HPDE6-E6E7 (cell line): ENCODE results near the gene HNRNPL.
A peak's percentile ranks its signal among the peaks of the same experiment; 100 is the strongest.
"Not testable (repeated sequence)": the region's sequence is repeated elsewhere in the genome, so short reads cannot be mapped to it uniquely, and the experiment has no call there.

ENCODE experiments used
- DNase-seq: peaks from one replicate; pipeline ENCODE4 v3.0.0; 2011; ENCODE audit warnings: missing footprints; ENCODE audit errors: extremely low spot score

HNRNPL gene

DNA sequence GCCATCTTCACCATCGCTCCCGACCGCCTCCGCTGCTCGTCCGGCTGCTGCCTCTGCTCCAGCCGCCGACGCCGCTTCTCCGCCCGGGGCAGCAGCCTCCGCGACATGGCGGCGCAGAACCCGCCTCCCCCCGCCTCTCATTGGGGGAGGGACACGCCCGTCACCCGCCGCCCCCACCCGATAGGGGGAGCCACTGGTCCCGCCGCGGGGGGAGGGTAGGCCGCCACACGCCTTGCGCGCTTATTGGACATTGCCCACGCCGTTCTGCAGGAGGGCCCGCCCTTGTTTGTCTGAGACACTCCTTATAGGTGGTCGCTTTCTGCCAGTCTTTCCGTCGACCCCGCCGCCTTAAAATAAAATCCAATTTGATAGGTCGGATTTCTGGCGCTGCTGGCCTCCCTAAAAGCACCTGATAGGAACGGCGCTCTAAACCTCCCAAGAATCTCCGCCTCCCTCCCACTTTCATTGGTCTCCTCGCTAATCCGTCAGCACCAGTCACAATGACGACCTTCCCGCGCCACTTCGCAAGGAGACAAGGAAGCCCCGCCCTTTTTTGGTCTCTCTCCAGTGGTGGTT is at the start of gene HNRNPL:
HNRNPL (minus strand) TSS at position 127 of the 576 bp plus-strand sequence; CDS start at position 107, 20 bp downstream.
- DNase-seq, result peak; percentile 83

- DNase-seq, result no peak
Observed at GRCh38 chr19:38898788-38899446, 49.1 kb upstream of the HNRNPL start.

GRCh38 chr19:38894968-38895367 is 45.2 kb upstream of the HNRNPL start:
- no peak for DNase-seq

- DNase-seq, result no peak
Observed at GRCh38 chr19:38893341-38893771, 43.6 kb upstream of the HNRNPL start.

DNA sequence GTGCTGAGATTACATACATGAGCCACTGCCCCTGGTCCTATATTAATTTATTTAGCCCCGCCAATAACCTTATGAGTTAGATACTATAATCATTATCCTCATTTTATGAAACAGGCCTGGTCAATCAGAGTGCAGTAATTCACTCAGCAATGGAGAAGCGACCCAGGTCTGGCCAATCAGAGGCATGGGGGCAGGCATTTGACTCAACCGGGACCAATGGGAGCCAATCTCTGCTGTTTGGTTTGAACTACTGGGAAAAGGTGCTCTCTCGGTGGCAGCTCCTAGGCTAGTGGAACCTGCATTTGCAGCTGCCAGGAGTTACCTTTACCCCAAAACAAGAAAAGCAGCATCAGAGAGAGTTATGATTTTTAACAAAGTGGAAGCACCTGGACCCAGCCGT is 43.1 kb upstream of the HNRNPL start:
- no peak for DNase-seq

- no peak for DNase-seq
Observed at GRCh38 chr19:38891771-38892170, 42.0 kb upstream of the HNRNPL start.

GRCh38 chr19:38890686-38891085 is 40.9 kb upstream of the HNRNPL start:
- no peak for DNase-seq

DNA sequence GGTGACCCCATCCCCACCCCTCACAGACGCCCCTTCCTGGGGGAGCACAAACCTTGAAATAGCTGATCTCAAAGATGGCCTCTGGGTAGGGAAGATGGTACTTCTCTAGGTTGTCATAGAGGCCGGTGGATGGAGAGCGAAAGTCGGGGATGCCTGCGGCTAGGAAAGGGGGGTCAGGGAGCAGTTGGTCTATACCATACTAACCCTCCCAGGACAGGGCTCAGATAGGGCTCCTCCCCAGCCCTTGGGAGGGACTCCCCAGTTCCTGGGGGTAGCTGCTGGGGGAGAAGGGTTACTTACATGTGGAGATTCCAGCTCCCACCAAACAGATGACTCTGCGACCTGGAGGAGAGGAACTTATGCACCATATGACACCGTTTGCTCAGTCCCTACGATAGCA is 40.0 kb upstream of the HNRNPL start:
- DNase-seq, result no peak

DNA sequence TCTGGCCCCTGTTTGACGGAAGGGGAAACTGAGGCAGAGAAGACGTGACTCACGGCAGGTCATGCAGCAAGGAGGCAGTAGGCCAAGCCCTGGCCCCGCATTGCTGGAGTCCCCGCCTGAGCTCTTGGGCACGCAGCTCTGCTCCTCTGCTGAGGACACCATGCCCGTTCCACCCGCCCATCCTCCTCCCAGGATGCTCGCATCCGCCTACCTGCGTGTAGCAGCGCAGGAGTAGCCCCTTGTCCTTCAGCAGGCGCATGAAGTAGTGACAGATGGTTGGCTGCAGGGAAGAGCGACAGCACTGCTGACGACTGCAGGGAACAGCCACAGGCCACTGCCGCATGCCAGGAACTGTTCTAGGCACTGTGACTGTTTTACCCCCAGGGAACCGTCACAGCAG is 39.1 kb upstream of the HNRNPL start:
- no peak for DNase-seq

DNA sequence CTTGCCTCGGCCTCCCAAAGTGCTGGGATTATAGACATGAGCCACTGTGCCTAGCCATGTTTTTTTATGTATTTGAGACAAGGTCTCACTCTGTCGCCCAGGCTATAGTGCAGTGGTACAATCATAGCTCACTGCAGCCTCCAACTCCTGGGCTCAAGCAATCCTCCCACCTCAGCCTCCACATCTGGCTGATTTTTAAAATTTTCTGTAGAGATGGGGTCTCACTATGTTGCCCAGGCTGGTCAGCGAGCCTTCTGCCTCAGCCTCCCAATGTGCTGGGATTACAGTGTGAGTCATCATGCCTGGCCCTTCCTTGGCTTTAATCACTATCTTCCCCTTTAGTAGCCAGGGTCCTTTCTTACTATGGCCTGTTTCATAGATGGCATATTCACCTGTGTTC is 34.9 kb upstream of the HNRNPL start:
- not testable (repeated sequence) for DNase-seq

- DNase-seq, result no peak
Observed at GRCh38 chr19:38883286-38883685, 33.5 kb upstream of the HNRNPL start.

- DNase-seq, result no peak
Observed at GRCh38 chr19:38880882-38881609, 31.3 kb upstream of the HNRNPL start.

DNA sequence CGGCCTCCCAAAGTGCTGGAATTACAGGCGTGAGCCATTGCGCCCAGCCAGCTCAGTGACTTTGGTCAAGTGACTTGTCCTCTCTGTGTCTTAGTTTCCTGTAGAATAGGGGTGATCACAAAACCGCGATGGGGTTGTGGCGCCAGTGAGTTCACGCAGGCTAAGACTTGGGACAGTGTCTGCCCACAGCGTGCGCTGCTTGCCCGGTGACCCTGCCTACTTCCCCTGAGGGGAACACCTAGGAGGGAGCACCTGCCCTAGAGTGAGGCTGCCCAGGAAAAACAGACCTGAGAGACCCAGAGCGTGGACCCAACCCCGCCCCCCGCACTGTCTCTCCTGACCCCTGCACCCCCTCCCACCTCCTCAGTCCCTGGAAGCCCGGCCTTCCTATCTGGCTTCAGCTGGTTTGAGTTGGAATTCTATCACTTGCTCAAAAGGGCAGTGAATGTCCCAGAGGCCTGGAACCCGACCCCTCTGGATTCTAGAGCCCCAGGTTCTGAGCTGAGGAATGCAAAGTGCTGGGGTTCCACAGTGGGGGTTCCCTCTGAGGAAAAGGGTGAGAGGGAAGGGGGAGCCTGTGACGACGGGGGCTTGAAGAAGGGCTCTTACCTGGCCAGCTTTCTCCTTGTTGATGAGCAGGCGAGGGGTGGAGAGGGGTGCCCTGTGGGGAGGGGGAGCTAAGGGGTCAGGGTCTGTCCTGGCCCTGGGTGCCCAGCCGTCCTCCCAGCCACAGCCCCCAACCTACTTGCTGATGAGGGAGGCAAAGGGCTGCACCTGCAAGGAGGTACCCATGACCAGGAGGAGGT is 30.5 kb upstream of the HNRNPL start:
- DNase-seq, result no peak

DNA sequence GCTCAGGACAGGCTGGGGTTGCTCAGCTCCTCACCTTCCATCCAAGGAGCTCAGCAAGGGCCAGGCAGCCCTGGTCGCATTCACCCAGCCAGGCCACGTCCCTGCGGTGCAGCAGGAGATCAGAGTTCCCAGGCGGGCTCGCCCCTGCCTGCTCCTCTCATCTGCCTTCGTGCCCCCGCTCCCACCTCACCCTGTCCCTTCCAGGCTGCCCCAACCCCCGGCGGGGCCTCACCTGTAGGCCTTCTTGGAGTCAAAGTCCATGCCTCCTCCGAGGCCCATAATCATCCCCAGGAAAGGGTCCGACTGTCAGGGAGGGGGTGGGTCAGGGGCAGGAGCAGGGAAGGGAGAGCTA is 29.6 kb upstream of the HNRNPL start:
- DNase-seq, result no peak

- no peak for DNase-seq
Observed at GRCh38 chr19:38878575-38879399, 29.0 kb upstream of the HNRNPL start.

- no peak for DNase-seq
Observed at GRCh38 chr19:38877781-38878574, 28.2 kb upstream of the HNRNPL start, which contains the start of gene RINL. RINL (minus strand) TSS chr19:38878275; CDS start chr19:38876742, 1,533 bp downstream.

GRCh38 chr19:38875656-38876395 is 26.0 kb upstream of the HNRNPL start:
- DNase-seq, result no peak

DNA sequence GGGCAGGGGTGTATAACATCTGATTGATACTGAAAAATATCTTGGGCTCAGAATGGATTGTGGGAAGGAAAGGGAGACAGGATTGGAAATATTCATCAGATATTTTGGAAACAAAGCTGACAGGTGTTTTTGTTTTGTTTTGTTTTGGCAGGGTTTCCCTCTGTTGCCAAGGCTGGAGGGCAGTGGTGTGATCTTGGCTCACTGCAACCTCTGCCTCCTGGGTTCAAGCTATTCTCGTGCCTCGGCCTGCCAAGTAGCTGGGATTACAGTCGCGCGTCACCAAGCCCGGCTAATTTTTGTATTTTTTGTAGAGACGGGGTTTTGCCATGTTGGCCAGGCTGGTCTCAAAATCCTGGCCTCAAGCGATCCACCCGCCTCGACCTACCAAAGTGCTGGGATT is 23.6 kb upstream of the HNRNPL start:
- not testable (repeated sequence) for DNase-seq

- no peak for DNase-seq
Observed at GRCh38 chr19:38870612-38871011, 20.8 kb upstream of the HNRNPL start.
